Aorta (tissue), 5 donors: ENCODE measurements around the gene MBP. TPM values are rescaled to one million over a fixed set of nuclear protein-coding genes. Genes with fewer than 3 reads are reported as not detected.
"Not testable (repeated sequence)": the region's sequence is repeated elsewhere in the genome, so short reads cannot be mapped to it uniquely, and the experiment has no call there.

ENCODE experiments used
- ATAC-seq: fragments of 200-7000 bp; cut with Tn5 transposase; one replicate; pipeline ENCODE4 v1.9.1; 2022; ENCODE audit warnings: moderate library complexity; ENCODE audit not compliant: low FRiP score
- DNase-seq, 2 donors: peaks; one replicate each; pipeline ENCODE4 v3.0.0-alpha.2; 2020
- H3K27ac ChIP-seq, 2 donors: one replicate each; pipeline ENCODE4 v1.5.1; 2013; ENCODE audit warnings: low read length in 2 of 2, mild to moderate bottlenecking in 2 of 2, moderate library complexity in 2 of 2, control low read depth in 1 of 2, inconsistent platforms in 1 of 2, low read depth in 1 of 2
- H3K27me3 ChIP-seq, 2 donors: one replicate each; pipeline ENCODE4 v1.6.1; 2013; ENCODE audit warnings: control low read depth in 1 of 2, low read length in 1 of 2, mild to moderate bottlenecking in 1 of 2, moderate library complexity in 1 of 2; ENCODE audit not compliant: insufficient read depth in 2 of 2, control insufficient read depth in 1 of 2
- H3K36me3 ChIP-seq, 2 donors: one replicate each; pipeline ENCODE4 v1.6.1; 2013; ENCODE audit warnings: control low read depth in 1 of 2, low read length in 1 of 2, mild to moderate bottlenecking in 1 of 2; ENCODE audit not compliant: insufficient read depth in 2 of 2, control insufficient read depth in 1 of 2
- H3K4me1 ChIP-seq, 2 donors: one replicate each; pipeline ENCODE4 v1.6.1; 2013; ENCODE audit warnings: low read length in 2 of 2, control low read depth in 1 of 2, mild to moderate bottlenecking in 1 of 2, moderate library complexity in 1 of 2; ENCODE audit not compliant: insufficient read depth in 2 of 2, control insufficient read depth in 1 of 2
- H3K4me3 ChIP-seq, 2 donors: one replicate each; pipeline ENCODE4 v1.5.1; 2013; ENCODE audit warnings: low read length in 2 of 2, control low read depth in 1 of 2, mild to moderate bottlenecking in 1 of 2
- H3K9me3 ChIP-seq: one replicate; pipeline ENCODE4 v1.6.1; 2013; ENCODE audit warnings: mild to moderate bottlenecking, low read length; ENCODE audit not compliant: control insufficient read depth
- WGBS, 2 donors: extraction: QIAGEN DNeasy Blood & Tissue Kit; methylation state at CpG; one replicate each; pipeline ENCODE4 v1.1.7; 2013; 5-methylcytosine and 5-hydroxymethylcytosine counted together
- intact Hi-C, 2 donors: fragments of 100-400 bp; cut with DNase I; formaldehyde crosslinking; loops; one replicate each; pipeline versions ENCODE4 v1.14.2 to v1.15.0; 2022
- polyA plus RNA-seq, 2 donors: library from polyadenylated mRNA; stranded (reverse); fragments of 200-250 nt; gene quantifications; one replicate each; pipeline ENCODE4 v1.2.3, GENCODE V29; 2013
- total RNA-seq, 2 donors: library from RNA; stranded (reverse); fragmentation: NEBNext Ultra II Directional; extraction: Animal tissue kit (Norgen Biotek cat#: 25700); gene quantifications; one replicate each; pipeline ENCODE4 v1.2.1, GENCODE V29; 2021
- donor health status: healthy with polysubstance abuse.
- donor health status: Bipolar disorder and iron deficiency.
- donor health status: DM: no; HTN: no; CAD: no.
- donor health status: DM: no; HTN: no; CAD: no.
- donor health status: DM: yes; HTN: yes; CAD: no.

MBP gene
- total and polyA plus RNA-seq, 4 donors = 9.1 to 62.7 (median 26.6) TPM

- DNase-seq (no peak), ATAC-seq (no peak)
- Histone ChIP-seq H3K36me3 (peaks cover 0 to 1% of the 10 kb centered on the region in 2 donors), H3K27me3 (no peaks in the 10 kb centered on the region), H3K4me1 (no peaks in the 10 kb centered on the region), H3K9me3 (no peaks in the 10 kb centered on the region), H3K4me3 (no peak overlapping the region), H3K27ac (no peak overlapping the region)
- WGBS, 2 donors = 85 to 91% methylated on average over 5 of the region's 5 CpGs
- intact Hi-C loops = no loop called here
These were observed 158.2 kb downstream of the MBP start for GRCh38 chr18:76974386-76974785.

GRCh38 chr18:76973520-76974266 lies 158.9 kb downstream of the MBP start:
- no peaks in the 10 kb centered on the region for H3K27me3 ChIP-seq
- DNase-seq = no peak
- H3K4me1 ChIP-seq = no peaks in the 10 kb centered on the region
- no peak overlapping the region for H3K27ac ChIP-seq
- WGBS, 2 donors = 95% methylated on average over 20 of the region's 20 CpGs
- peaks cover 0 to 1% of the 10 kb centered on the region in 2 donors for H3K36me3 ChIP-seq
- ATAC-seq = no peak
- H3K4me3 ChIP-seq = no peak overlapping the region
- intact Hi-C loops = no loop called here
- no peaks in the 10 kb centered on the region for H3K9me3 ChIP-seq

GRCh38 chr18:76972846-76973519 lies 159.6 kb downstream of the MBP start:
- 63 to 64% methylated on average over 13 of the region's 13 CpGs for WGBS, 2 donors
- intact Hi-C loops = no loop called here

GRCh38 chr18:76972241-76972640 lies 160.3 kb downstream of the MBP start:
- intact Hi-C loops = no loop called here
- Histone ChIP-seq H3K9me3 (no peaks in the 10 kb centered on the region), H3K27me3 (no peaks in the 10 kb centered on the region), H3K4me1 (no peaks in the 10 kb centered on the region), H3K4me3 (no peak overlapping the region), H3K27ac (no peak overlapping the region), H3K36me3 (peaks cover 0 to 1% of the 10 kb centered on the region in 2 donors)
- ATAC-seq = no peak
- 89 to 90% methylated on average over 6 of the region's 6 CpGs for WGBS, 2 donors
- no peak for DNase-seq

More at GRCh38 chr18:76972846-76973519, 159.6 kb downstream of the MBP start:
- ATAC-seq = no peak
- Histone ChIP-seq H3K4me3 (no peak overlapping the region), H3K4me1 (no peaks in the 10 kb centered on the region), H3K27me3 (no peaks in the 10 kb centered on the region), H3K9me3 (no peaks in the 10 kb centered on the region), H3K36me3 (peaks cover 0 to 1% of the 10 kb centered on the region in 2 donors), H3K27ac (no peak overlapping the region)
- no peak for DNase-seq

GRCh38 chr18:76970770-76971559 lies 161.6 kb downstream of the MBP start:
- Histone ChIP-seq H3K9me3 (no peaks in the 10 kb centered on the region), H3K4me1 (no peaks in the 10 kb centered on the region), H3K4me3 (no peak overlapping the region), H3K27ac (no peak overlapping the region), H3K27me3 (no peaks in the 10 kb centered on the region), H3K36me3 (peaks cover 0 to 1% of the 10 kb centered on the region in 2 donors)
- ATAC-seq (no peak), DNase-seq (no peak)
- intact Hi-C loops = no loop called here
- WGBS, 2 donors = 67 to 74% methylated on average over 11 of the region's 11 CpGs

- 60 to 62% methylated on average over 17 of the region's 17 CpGs for WGBS, 2 donors
- no peak overlapping the region for H3K27ac ChIP-seq
- ATAC-seq = no peak
- H3K27me3 ChIP-seq = no peaks in the 10 kb centered on the region
- intact Hi-C loops = no loop called here
- H3K4me1 ChIP-seq = no peaks in the 10 kb centered on the region
- H3K36me3 ChIP-seq = peaks cover 0 to 1% of the 10 kb centered on the region in 2 donors
- DNase-seq = peak in 1 of 2 donors; percentile 32
- H3K9me3 ChIP-seq = no peaks in the 10 kb centered on the region
- no peak overlapping the region for H3K4me3 ChIP-seq
These were observed 164.7 kb downstream of the MBP start for GRCh38 chr18:76967721-76968472.

GRCh38 chr18:76967299-76967698 lies 165.3 kb downstream of the MBP start:
- DNase-seq, ATAC-seq, H3K9me3 ChIP-seq, H3K4me1 ChIP-seq, H3K27me3 ChIP-seq, intact Hi-C loops, H3K36me3 ChIP-seq, H3K27ac ChIP-seq, H3K4me3 ChIP-seq: not testable (repeated sequence)

- H3K9me3 ChIP-seq, H3K4me3 ChIP-seq, H3K27ac ChIP-seq, intact Hi-C loops, H3K27me3 ChIP-seq, ATAC-seq, H3K36me3 ChIP-seq, H3K4me1 ChIP-seq: not testable (repeated sequence)
- peak in 1 of 2 donors; percentile 47 for DNase-seq
- 97 to 98% methylated on average over 11 of the region's 11 CpGs for WGBS, 2 donors
These were observed 166.9 kb downstream of the MBP start for GRCh38 chr18:76965555-76966151.
